ENCODE data around the gene BTBD18. TPM values are rescaled to one million over a fixed set of nuclear protein-coding genes. Genes with fewer than 3 reads are reported as not detected.

Gene BTBD18
- total and polyA plus RNA-seq, 2 of the 13 experiments (the other 11 are each of a cell fraction or from before 2014, with no cell fraction given) = not detected

DNA sequence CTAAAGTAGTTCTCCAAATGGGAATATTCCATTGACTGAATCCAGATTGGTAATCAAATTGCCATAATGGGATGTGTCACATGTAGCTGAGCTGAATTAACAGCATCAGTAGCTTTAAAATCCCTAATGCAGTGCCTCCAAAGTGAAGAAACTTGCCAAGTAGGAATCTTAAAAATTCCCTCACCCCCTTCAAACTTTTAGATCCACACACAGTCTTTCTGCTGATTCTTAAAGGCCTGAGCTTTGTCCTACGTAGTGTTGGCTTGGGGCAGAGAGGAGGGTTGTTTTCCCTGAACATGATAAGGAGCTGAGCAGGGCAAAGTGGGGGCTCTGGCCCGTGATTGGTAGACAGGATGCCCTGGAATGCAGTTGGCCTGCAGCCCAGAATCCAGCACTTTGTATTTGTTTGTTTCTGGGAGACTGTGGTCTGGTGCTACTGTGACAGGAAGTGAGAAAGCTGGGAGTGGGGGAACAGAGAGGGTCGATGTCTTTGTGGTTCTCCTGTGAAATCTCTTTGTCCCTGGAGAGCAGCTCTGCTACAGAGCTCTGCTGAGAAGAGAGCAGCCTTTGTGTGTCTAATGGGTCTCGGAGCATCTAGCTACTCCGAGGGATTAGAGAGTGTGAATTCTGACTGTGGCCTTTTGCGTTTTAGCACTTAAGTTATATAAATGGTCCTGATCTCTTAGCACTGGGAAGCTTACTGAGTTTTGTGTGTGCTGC, 26.9 kb upstream of the BTBD18 start (continued):
- TF ChIP-seq, protein P1, sequence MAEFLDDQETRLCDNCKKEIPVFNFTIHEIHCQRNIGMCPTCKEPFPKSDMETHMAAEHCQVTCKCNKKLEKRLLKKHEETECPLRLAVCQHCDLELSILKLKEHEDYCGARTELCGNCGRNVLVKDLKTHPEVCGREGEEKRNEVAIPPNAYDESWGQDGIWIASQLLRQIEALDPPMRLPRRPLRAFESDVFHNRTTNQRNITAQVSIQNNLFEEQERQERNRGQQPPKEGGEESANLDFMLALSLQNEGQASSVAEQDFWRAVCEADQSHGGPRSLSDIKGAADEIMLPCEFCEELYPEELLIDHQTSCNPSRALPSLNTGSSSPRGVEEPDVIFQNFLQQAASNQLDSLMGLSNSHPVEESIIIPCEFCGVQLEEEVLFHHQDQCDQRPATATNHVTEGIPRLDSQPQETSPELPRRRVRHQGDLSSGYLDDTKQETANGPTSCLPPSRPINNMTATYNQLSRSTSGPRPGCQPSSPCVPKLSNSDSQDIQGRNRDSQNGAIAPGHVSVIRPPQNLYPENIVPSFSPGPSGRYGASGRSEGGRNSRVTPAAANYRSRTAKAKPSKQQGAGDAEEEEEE (CRISPR knock-in tag; IDR thresholded peaks at IDR 0.05; ENCODE audit: borderline replicate concordance) = no peak
- TF ChIP-seq, protein P2, sequence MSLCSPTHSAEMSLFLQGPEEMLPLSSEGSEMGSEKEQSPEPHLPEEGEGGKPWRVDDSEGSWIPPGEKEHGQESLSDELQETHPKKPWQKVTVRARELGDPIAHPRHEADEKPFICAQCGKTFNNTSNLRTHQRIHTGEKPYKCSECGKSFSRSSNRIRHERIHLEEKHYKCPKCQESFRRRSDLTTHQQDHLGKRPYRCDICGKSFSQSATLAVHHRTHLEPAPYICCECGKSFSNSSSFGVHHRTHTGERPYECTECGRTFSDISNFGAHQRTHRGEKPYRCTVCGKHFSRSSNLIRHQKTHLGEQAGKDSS (CRISPR knock-in tag; IDR thresholded peaks at IDR 0.05; ENCODE audit: borderline replicate concordance, low read depth) = no peak
- TF ChIP-seq ZBTB7B (CRISPR knock-in tag; IDR thresholded peaks at IDR 0.05) = peak; percentile 88
- TF ChIP-seq ZNF354B (CRISPR knock-in tag; IDR thresholded peaks at IDR 0.05) = no peak
- TF ChIP-seq, protein P3, sequence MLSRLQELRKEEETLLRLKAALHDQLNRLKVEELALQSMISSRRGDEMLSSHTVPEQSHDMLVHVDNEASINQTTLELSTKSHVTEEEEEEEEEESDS (CRISPR knock-in tag; IDR thresholded peaks at IDR 0.05; ENCODE audit: borderline replicate concordance) = 0 out of 2 replicates have a peak, but pooled peaks have one; percentile 15
- TF ChIP-seq, protein P4, sequence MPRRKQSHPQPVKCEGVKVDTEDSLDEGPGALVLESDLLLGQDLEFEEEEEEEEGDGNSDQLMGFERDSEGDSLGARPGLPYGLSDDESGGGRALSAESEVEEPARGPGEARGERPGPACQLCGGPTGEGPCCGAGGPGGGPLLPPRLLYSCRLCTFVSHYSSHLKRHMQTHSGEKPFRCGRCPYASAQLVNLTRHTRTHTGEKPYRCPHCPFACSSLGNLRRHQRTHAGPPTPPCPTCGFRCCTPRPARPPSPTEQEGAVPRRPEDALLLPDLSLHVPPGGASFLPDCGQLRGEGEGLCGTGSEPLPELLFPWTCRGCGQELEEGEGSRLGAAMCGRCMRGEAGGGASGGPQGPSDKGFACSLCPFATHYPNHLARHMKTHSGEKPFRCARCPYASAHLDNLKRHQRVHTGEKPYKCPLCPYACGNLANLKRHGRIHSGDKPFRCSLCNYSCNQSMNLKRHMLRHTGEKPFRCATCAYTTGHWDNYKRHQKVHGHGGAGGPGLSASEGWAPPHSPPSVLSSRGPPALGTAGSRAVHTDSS (CRISPR knock-in tag; conservative IDR thresholded peaks at IDR 0.05) = no peak
- no peak for TF ChIP-seq ZNF552 (CRISPR knock-in tag; IDR thresholded peaks at IDR 0.05; ENCODE audit: borderline replicate concordance)
- peak; percentile 49; the same call in 1 of the 2 replicates for TF ChIP-seq HOXA3 (CRISPR knock-in tag; IDR thresholded peaks at IDR 0.05)
- TF ChIP-seq, protein P5, sequence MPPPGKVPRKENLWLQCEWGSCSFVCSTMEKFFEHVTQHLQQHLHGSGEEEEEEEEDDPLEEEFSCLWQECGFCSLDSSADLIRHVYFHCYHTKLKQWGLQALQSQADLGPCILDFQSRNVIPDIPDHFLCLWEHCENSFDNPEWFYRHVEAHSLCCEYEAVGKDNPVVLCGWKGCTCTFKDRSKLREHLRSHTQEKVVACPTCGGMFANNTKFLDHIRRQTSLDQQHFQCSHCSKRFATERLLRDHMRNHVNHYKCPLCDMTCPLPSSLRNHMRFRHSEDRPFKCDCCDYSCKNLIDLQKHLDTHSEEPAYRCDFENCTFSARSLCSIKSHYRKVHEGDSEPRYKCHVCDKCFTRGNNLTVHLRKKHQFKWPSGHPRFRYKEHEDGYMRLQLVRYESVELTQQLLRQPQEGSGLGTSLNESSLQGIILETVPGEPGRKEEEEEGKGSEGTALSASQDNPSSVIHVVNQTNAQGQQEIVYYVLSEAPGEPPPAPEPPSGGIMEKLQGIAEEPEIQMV (CRISPR knock-in tag; IDR thresholded peaks at IDR 0.05; ENCODE audit: low read depth) = no peak
- TF ChIP-seq STAG1 (CRISPR knock-in tag; IDR thresholded peaks at IDR 0.05) = no peak
- TF ChIP-seq EHMT2 (IDR thresholded peaks at IDR 0.05; ENCODE audit: borderline replicate concordance, low read depth, low read length) = no peak; the same call in 1 of the 2 replicates
- TF ChIP-seq, protein P6, sequence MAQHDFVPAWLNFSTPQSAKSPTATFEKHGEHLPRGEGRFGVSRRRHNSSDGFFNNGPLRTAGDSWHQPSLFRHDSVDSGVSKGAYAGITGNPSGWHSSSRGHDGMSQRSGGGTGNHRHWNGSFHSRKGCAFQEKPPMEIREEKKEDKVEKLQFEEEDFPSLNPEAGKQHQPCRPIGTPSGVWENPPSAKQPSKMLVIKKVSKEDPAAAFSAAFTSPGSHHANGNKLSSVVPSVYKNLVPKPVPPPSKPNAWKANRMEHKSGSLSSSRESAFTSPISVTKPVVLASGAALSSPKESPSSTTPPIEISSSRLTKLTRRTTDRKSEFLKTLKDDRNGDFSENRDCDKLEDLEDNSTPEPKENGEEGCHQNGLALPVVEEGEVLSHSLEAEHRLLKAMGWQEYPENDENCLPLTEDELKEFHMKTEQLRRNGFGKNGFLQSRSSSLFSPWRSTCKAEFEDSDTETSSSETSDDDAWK (CRISPR knock-in tag; IDR thresholded peaks at IDR 0.05) = no peak
- no peak for TF ChIP-seq ZNF616 (CRISPR knock-in tag; IDR thresholded peaks at IDR 0.05; ENCODE audit: low read depth)
- no peak for TF ChIP-seq ZNF724P (CRISPR knock-in tag; IDR thresholded peaks at IDR 0.05; ENCODE audit: borderline replicate concordance)
- no peak; the same call in 1 of the 2 replicates for TF ChIP-seq FOXP1 (IDR thresholded peaks at IDR 0.05)
- peak; percentile 89 for TF ChIP-seq FOXP1 (CRISPR knock-in tag; IDR thresholded peaks at IDR 0.05)
- TF ChIP-seq RELA (CRISPR knock-in tag; IDR thresholded peaks at IDR 0.05) = no peak
- TF ChIP-seq CHD2 (IDR thresholded peaks at IDR 0.05; ENCODE audit: low read depth, low read length) = no peak
- peak; percentile 85 for TF ChIP-seq NFYC (CRISPR knock-in tag; IDR thresholded peaks at IDR 0.05)
- no peak for TF ChIP-seq PCBP2 (optimal IDR thresholded peaks at IDR 0.05; ENCODE audit: low read depth, low read length, poor library complexity, severe bottlenecking)

Data from HepG2 (cell line).